HepG2 (cell line): Measurements from ENCODE around the gene CCDC85C.

Experiments
- ARNT ChIP-seq: fragments of 450-650 bp; IDR thresholded peaks from 2 replicates; pipeline ENCODE4 v1.6.1; 2017
- TF ChIP-seq, protein P1 (sequence below): sonication (generic); formaldehyde crosslinking; IDR thresholded peaks from 2 replicates; pipeline ENCODE4 v1.4.0; 2020; ENCODE audit warnings: mild to moderate bottlenecking, missing genetic modification reagents
- TF ChIP-seq, protein P2 (sequence below): sonication (generic); formaldehyde crosslinking; IDR thresholded peaks from 2 replicates; pipeline ENCODE4 v1.5.1; 2020; ENCODE audit warnings: missing genetic modification reagents, mild to moderate bottlenecking, borderline replicate concordance

DNA sequence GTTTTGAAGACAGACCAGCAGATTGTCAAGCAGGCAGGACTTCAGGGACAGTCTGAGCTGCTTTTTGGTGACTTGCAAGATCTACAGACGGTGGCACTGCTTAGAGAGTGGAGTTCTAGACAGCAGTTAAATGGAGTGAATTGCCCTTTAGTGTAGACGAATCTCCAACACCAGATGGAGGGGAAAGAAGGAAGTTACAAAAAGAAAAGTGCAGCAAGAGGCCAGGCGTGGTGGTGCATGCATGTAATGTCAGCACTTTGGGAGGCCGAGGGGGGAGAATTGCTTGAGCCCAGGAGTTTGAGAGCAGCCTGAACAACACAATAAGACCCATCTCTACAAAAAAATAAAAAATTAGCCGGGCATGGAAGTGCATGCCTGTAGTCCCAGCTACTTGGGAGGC is 32.5 kb upstream of the CCDC85C start:
- TF ChIP-seq ARNT: no peak
- TF ChIP-seq, protein P1, sequence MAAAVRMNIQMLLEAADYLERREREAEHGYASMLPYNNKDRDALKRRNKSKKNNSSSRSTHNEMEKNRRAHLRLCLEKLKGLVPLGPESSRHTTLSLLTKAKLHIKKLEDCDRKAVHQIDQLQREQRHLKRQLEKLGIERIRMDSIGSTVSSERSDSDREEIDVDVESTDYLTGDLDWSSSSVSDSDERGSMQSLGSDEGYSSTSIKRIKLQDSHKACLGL: no peak
- TF ChIP-seq, protein P2, sequence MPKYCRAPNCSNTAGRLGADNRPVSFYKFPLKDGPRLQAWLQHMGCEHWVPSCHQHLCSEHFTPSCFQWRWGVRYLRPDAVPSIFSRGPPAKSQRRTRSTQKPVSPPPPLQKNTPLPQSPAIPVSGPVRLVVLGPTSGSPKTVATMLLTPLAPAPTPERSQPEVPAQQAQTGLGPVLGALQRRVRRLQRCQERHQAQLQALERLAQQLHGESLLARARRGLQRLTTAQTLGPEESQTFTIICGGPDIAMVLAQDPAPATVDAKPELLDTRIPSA (CRISPR knock-in tag): no peak
